Measurements from ENCODE around the gene SAT2.
"Not testable (repeated sequence)": the region's sequence is repeated elsewhere in the genome, so short reads cannot be mapped to it uniquely, and the experiment has no call there.

SAT2 gene

GRCh38 chr17:7627250-7628121, at the start of gene SAT2:
SAT2 (minus strand) TSS chr17:7627821; CDS start chr17:7627635, 186 bp downstream.
- in situ Hi-C loops (cut with MboI; ENCODE audit: low sequenced_read_pairs): no loop called here

GRCh38 chr17:7676533-7676932, 48.9 kb upstream of the SAT2 start:
- in situ Hi-C loops (cut with MboI; ENCODE audit: low sequenced_read_pairs): no loop called here

GRCh38 chr17:7674934-7675333, 47.3 kb upstream of the SAT2 start:
- in situ Hi-C loops (cut with MboI; ENCODE audit: low sequenced_read_pairs): no loop called here

- in situ Hi-C loops (cut with MboI; ENCODE audit: low sequenced_read_pairs): no loop called here
Measured at GRCh38 chr17:7673239-7673638, 45.6 kb upstream of the SAT2 start.

GRCh38 chr17:7668482-7668881, 40.9 kb upstream of the SAT2 start:
- in situ Hi-C loops (cut with MboI; ENCODE audit: low sequenced_read_pairs): no loop called here

GRCh38 chr17:7667656-7668406, 40.2 kb upstream of the SAT2 start:
- in situ Hi-C loops (cut with MboI; ENCODE audit: low sequenced_read_pairs): no loop called here

- in situ Hi-C loops (cut with MboI; ENCODE audit: low sequenced_read_pairs): no loop called here
Measured at GRCh38 chr17:7656958-7657609, 29.5 kb upstream of the SAT2 start.

- in situ Hi-C loops (cut with MboI; ENCODE audit: low sequenced_read_pairs): no loop called here
Measured at GRCh38 chr17:7655541-7655840, 27.9 kb upstream of the SAT2 start.

- in situ Hi-C loops (cut with MboI; ENCODE audit: low sequenced_read_pairs): no loop called here
Measured at GRCh38 chr17:7654832-7655540, 27.4 kb upstream of the SAT2 start.

GRCh38 chr17:7652388-7653356, 25.1 kb upstream of the SAT2 start:
- in situ Hi-C loops (cut with MboI; ENCODE audit: low sequenced_read_pairs): no loop called here

GRCh38 chr17:7651665-7652387, 24.2 kb upstream of the SAT2 start:
- in situ Hi-C loops (cut with MboI; ENCODE audit: low sequenced_read_pairs): no loop called here

GRCh38 chr17:7651097-7651664, 23.6 kb upstream of the SAT2 start:
- in situ Hi-C loops (cut with MboI; ENCODE audit: low sequenced_read_pairs): no loop called here

GRCh38 chr17:7650509-7651096, 23.0 kb upstream of the SAT2 start, which contains the start of gene ATP1B2:
ATP1B2 (plus strand) TSS chr17:7650926; CDS start chr17:7651519, 593 bp downstream.
- in situ Hi-C loops (cut with MboI; ENCODE audit: low sequenced_read_pairs): no loop called here

GRCh38 chr17:7647018-7647417, 19.4 kb upstream of the SAT2 start:
- in situ Hi-C loops (cut with MboI; ENCODE audit: low sequenced_read_pairs): no loop called here

- in situ Hi-C loops (cut with MboI; ENCODE audit: low sequenced_read_pairs): no loop called here
Measured at GRCh38 chr17:7646457-7646856, 18.8 kb upstream of the SAT2 start.

GRCh38 chr17:7644775-7645174, 17.2 kb upstream of the SAT2 start:
- in situ Hi-C loops (cut with MboI; ENCODE audit: low sequenced_read_pairs): no loop called here

GRCh38 chr17:7641635-7642034, 14.0 kb upstream of the SAT2 start:
- in situ Hi-C loops (cut with MboI; ENCODE audit: low sequenced_read_pairs): not testable (repeated sequence)

- in situ Hi-C loops (cut with MboI; ENCODE audit: low sequenced_read_pairs): no loop called here
Measured at GRCh38 chr17:7640783-7641182, 13.2 kb upstream of the SAT2 start.
